Cardiac muscle cell (in vitro differentiated cells and primary cell): ENCODE data around the gene PTGFRN. TPM values are rescaled to one million over a fixed set of nuclear protein-coding genes. Genes with fewer than 3 reads are reported as not detected.

Experiments used
- DNase-seq, 2 donors: peaks; one replicate each; pipeline versions ENCODE4 v3.0.0 to v3.0.0-alpha.2; 2010 to 2017; ENCODE audit warnings: low read depth in 1 of 2, low spot score in 1 of 2
- H3K27ac ChIP-seq: fragments of 200-600 bp; sonication (generic); 2 replicates; pipeline ENCODE4 v1.5.1; 2016
- H3K27me3 ChIP-seq: fragments of 200-600 bp; sonication (generic); 2 replicates; pipeline ENCODE4 v1.6.0; 2016; ENCODE audit warnings: control low read depth
- H3K36me3 ChIP-seq: fragments of 200-600 bp; sonication (generic); 2 replicates; pipeline ENCODE4 v1.5.1; 2016; ENCODE audit warnings: control low read depth
- H3K4me1 ChIP-seq: fragments of 200-600 bp; sonication (generic); 2 replicates; pipeline ENCODE4 v1.8.1; 2017; ENCODE audit warnings: low read depth, mild to moderate bottlenecking, mixed run types
- H3K4me3 ChIP-seq: fragments of 200-600 bp; sonication (generic); 2 replicates; pipeline ENCODE4 v1.5.1; 2016; ENCODE audit warnings: mild to moderate bottlenecking
- H3K9me3 ChIP-seq: fragments of 200-600 bp; sonication (generic); 2 replicates; pipeline ENCODE4 v1.5.1; 2017; ENCODE audit warnings: low read depth, mild to moderate bottlenecking, control low read depth
- polyA plus RNA-seq: library from polyadenylated mRNA; unstranded; fragments of >200 nt; fragmentation: Nextera tagmentation; extraction: Ambion mirVana; gene quantifications from 2 replicates; pipeline ENCODE4 v1.2.1, GENCODE V29; 2016
- total RNA-seq: library from RNA; depleted of rRNA; stranded (reverse); fragments of >200 nt; gene quantifications from 2 replicates; pipeline ENCODE4 v1.2.3, GENCODE V29; 2016
- TF ChIP-seq, protein P1 (sequence below): IDR thresholded peaks from 2 replicates; pipeline ENCODE4 v1.5.1; 2012; ENCODE audit warnings: low read depth, mild to moderate bottlenecking, low read length

The PTGFRN gene
- total and polyA plus RNA-seq, 2 experiments from 2014 or later = 47.5 to 72.4 TPM

DNA sequence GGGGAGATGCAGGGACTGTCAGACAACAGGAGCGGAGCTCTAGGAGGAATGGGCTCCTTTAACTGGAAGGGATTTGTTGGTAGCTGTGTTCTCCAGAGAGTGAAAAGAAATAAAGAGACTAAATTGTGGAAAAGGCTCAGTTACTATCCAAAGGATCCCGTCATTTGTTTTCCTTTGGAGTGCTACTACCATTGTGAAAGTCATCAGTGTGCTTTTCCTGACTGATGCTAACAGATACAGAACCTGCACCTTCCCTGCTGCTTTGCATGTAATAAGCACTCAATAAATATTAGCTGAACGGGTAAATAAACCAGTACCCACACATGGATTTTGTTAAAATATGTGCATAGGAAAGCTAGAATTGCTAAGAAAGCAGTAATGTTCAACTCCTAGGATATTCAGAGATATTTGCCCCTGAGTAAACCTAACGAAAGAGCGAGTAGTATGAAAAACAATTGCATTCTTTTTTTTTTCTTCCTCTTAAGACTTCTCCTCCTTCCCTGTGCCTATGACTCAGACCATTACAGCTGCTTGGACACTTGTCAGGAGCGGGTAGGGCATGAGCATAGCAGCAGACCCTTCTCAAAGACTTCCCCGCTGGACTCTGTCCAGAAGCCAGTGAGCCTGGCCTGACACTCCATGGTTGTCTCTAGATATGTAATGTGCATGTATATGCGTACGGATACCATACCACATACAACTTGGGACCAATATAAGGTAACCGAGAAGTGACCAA lies 41.7 kb downstream of the PTGFRN start:
- Histone ChIP-seq H3K4me1 (peaks cover 21% of the 10 kb centered on the region), H3K9me3 (no peaks in the 10 kb centered on the region), H3K27me3 (no peaks in the 10 kb centered on the region), H3K27ac (no peak overlapping the region), H3K36me3 (peaks cover 17% of the 10 kb centered on the region), H3K4me3 (no peak overlapping the region)
- TF ChIP-seq, protein P1, sequence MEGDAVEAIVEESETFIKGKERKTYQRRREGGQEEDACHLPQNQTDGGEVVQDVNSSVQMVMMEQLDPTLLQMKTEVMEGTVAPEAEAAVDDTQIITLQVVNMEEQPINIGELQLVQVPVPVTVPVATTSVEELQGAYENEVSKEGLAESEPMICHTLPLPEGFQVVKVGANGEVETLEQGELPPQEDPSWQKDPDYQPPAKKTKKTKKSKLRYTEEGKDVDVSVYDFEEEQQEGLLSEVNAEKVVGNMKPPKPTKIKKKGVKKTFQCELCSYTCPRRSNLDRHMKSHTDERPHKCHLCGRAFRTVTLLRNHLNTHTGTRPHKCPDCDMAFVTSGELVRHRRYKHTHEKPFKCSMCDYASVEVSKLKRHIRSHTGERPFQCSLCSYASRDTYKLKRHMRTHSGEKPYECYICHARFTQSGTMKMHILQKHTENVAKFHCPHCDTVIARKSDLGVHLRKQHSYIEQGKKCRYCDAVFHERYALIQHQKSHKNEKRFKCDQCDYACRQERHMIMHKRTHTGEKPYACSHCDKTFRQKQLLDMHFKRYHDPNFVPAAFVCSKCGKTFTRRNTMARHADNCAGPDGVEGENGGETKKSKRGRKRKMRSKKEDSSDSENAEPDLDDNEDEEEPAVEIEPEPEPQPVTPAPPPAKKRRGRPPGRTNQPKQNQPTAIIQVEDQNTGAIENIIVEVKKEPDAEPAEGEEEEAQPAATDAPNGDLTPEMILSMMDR = no peak
- peak in 1 of 2 donors; percentile 90 for DNase-seq

DNA sequence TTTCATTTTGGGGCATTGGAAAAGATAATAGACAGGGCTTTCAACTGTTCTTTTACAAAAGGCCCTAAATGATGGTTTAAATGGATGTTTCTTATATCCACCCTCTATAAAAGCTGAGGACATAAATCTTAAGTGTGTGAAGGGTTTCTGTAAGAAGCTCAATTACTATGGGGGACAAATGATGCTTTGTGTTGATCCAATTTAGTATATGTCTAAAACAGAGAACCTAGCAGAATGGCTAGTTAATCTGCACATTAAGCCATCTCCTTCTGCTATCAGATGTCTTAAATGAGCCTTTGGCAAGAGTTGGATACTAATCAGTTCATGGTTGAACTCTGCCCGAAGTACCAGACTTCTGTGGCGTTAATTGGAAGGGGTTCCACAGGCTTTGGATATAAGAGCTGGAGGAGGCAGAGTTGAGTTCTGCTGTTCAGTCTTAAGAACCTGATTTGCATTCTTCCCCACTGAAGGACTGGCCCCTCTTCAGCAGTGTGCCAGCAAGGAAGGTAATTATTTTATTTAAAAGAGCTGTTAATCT lies 43.1 kb downstream of the PTGFRN start:
- peaks cover 33% of the 10 kb centered on the region for H3K4me1 ChIP-seq
- no peak overlapping the region for H3K27ac ChIP-seq
- peaks cover 9% of the 10 kb centered on the region for H3K36me3 ChIP-seq
- no peak overlapping the region for H3K4me3 ChIP-seq
- TF ChIP-seq, protein P1 = no peak
- no peak for DNase-seq
- no peaks in the 10 kb centered on the region for H3K9me3 ChIP-seq
- H3K27me3 ChIP-seq = no peaks in the 10 kb centered on the region

- H3K4me3 ChIP-seq = no peak overlapping the region
- peaks cover 35% of the 10 kb centered on the region for H3K4me1 ChIP-seq
- no peak overlapping the region for H3K27ac ChIP-seq
- H3K36me3 ChIP-seq = peaks cover 5% of the 10 kb centered on the region
- TF ChIP-seq, protein P1 = no peak
- no peaks in the 10 kb centered on the region for H3K27me3 ChIP-seq
- peak in 1 of 2 donors; percentile 71 for DNase-seq
- H3K9me3 ChIP-seq = no peaks in the 10 kb centered on the region
These were observed 44.7 kb downstream of the PTGFRN start for GRCh38 chr1:116954440-116954839.

- no peak overlapping the region for H3K27ac ChIP-seq
- TF ChIP-seq, protein P1 = no peak
- no peak overlapping the region for H3K4me3 ChIP-seq
- H3K4me1 ChIP-seq = peaks cover 18% of the 10 kb centered on the region
- no peaks in the 10 kb centered on the region for H3K9me3 ChIP-seq
- H3K36me3 ChIP-seq = peaks cover 6% of the 10 kb centered on the region
- H3K27me3 ChIP-seq = no peaks in the 10 kb centered on the region
- no peak for DNase-seq
These were observed 46.7 kb downstream of the PTGFRN start for GRCh38 chr1:116956378-116956777.

DNA sequence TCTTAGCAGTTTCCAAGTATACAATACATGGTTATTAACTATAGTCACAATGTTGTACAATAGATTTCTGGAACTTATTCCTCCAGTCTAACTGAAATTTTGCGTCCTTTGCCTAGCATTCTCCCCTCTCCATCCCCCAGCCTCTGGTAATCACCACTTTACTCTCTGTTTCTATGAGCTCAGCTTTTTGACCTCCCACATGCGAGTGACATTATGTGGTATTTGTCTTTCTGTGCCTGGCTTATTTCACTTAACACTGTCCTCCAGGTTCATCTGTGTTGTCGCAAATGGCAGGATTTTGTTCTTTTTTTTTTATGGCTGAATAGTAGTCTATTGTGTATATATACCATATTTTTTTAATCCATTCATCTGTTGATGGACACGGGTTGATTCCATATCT lies 47.9 kb downstream of the PTGFRN start:
- Histone ChIP-seq H3K27me3 (no peaks in the 10 kb centered on the region), H3K4me3 (no peak overlapping the region), H3K4me1 (peaks cover 18% of the 10 kb centered on the region), H3K27ac (no peak overlapping the region), H3K36me3 (peaks cover 10% of the 10 kb centered on the region), H3K9me3 (no peaks in the 10 kb centered on the region)
- TF ChIP-seq, protein P1 = no peak
- DNase-seq = peak in 1 of 2 donors; percentile 21
